ENCODE results near the gene PHKG2.

Gene PHKG2

GRCh38 chr16:30728899-30729672, 19.1 kb upstream of the PHKG2 start:
- DNase-seq, result no peak

- no peak for DNase-seq
Observed at GRCh38 chr16:30731411-30731810, 16.8 kb upstream of the PHKG2 start.

GRCh38 chr16:30736995-30737793, 11.0 kb upstream of the PHKG2 start:
- DNase-seq, result no peak

- no peak for DNase-seq
Observed at GRCh38 chr16:30737794-30738648, 10.2 kb upstream of the PHKG2 start.

GRCh38 chr16:30738984-30739951, 9.0 kb upstream of the PHKG2 start:
- no peak for DNase-seq

GRCh38 chr16:30740364-30741251, 7.6 kb upstream of the PHKG2 start:
- DNase-seq, result no peak

- DNase-seq, result no peak
Observed at GRCh38 chr16:30741461-30741914, 6.7 kb upstream of the PHKG2 start.

GRCh38 chr16:30743716-30744115, 4.5 kb upstream of the PHKG2 start:
- no peak for DNase-seq

- no peak for DNase-seq
Observed at GRCh38 chr16:30744183-30744582, 4.0 kb upstream of the PHKG2 start.

GRCh38 chr16:30745082-30745481, 3.1 kb upstream of the PHKG2 start:
- DNase-seq, result no peak

GRCh38 chr16:30746638-30747175, 1.5 kb upstream of the PHKG2 start:
- no peak for DNase-seq

- DNase-seq, result no peak
Observed at GRCh38 chr16:30747331-30747730, 894 bp upstream of the PHKG2 start.

GRCh38 chr16:30748634-30749445, 615 bp downstream of the PHKG2 start:
- no peak for DNase-seq

GRCh38 chr16:30750201-30750600, 2.0 kb downstream of the PHKG2 start:
- no peak for DNase-seq

GRCh38 chr16:30750876-30751465, 2.7 kb downstream of the PHKG2 start:
- no peak for DNase-seq

GRCh38 chr16:30753596-30753995, 5.4 kb downstream of the PHKG2 start:
- DNase-seq, result no peak

GRCh38 chr16:30755955-30756780, 7.9 kb downstream of the PHKG2 start:
- DNase-seq, result no peak

GRCh38 chr16:30756781-30757100, 8.5 kb downstream of the PHKG2 start:
- DNase-seq, result no peak

Measured in effector CD4-positive, alpha-beta T cell (primary cell).